GM12878 (cell line): ENCODE results near the gene SLC39A5. TPM values are rescaled to one million over a fixed set of nuclear protein-coding genes. Genes with fewer than 3 reads are reported as not detected.

Source experiments
- ATAC-seq: fragments of 200-7000 bp; cut with Tn5 transposase; 3 replicates; pipeline ENCODE4 v1.9.1; 2020; ENCODE audit warnings: mild to moderate bottlenecking, moderate library complexity
- BruUV-seq: library from RNA; stranded (reverse); fragments of 400-500 nt; replicated peaks from 2 replicates; lab custom pipeline; 2021; lab: Mats Ljungman, UMichigan
- CTCF ChIA-PET: fragments of 300-600 bp; sonication (Branson Sonifier 250); formaldehyde crosslinking; extraction: SDS; loops from one replicate; lab custom pipeline; 2021; ENCODE audit warnings: inconsistent platforms; lab: Yijun Ruan, JAX
- POLR2A ChIA-PET: fragments of 350-600 bp; formaldehyde crosslinking; extraction: SDS; loops from one replicate; lab custom pipeline; 2021; ENCODE audit warnings: inconsistent platforms; lab: Charles Lee
- RAD21 ChIA-PET: fragments of 300-600 bp; sonication (Branson Sonifier 250); formaldehyde crosslinking; loops from one replicate; lab custom pipeline; 2023; ENCODE audit warnings: antibody characterized with exemption; ENCODE audit not compliant: unreplicated experiment; lab: Charles Lee
- SMC1A ChIA-PET: fragments of 300-600 bp; sonication (Branson Sonifier 250); formaldehyde crosslinking; loops from one replicate; lab custom pipeline; 2023; ENCODE audit not compliant: unreplicated experiment, uncharacterized antibody; lab: Charles Lee
- DNase-seq: peaks from one replicate; pipeline ENCODE4 v3.0.0-alpha.2; 2011; ENCODE audit warnings: low read depth, low spot score
- FAIRE-seq: peaks from 3 replicates; lab custom pipeline; 2011; peaks lifted over from hg19 to GRCh38; lab: Jason Lieb, UNC
- H2AFZ ChIP-seq: 2 replicates; pipeline ENCODE4 v1.6.0; 2011; ENCODE audit warnings: low read depth, low read length, control low read depth; ENCODE audit not compliant: control insufficient read depth
- H3K27ac ChIP-seq: 2 replicates; pipeline ENCODE4 v1.5.1; 2011; ENCODE audit warnings: control low read depth; ENCODE audit not compliant: control insufficient read depth, insufficient read depth
- H3K27me3 ChIP-seq, 2 experiments: replicated peaks in 1 of 2; 2 replicates each; pipeline versions ENCODE4 v1.6.0 to v1.6.1; 2011; ENCODE audit warnings: low read length in 1 of 2; ENCODE audit not compliant: control insufficient read depth in 2 of 2, insufficient read depth in 2 of 2
- H3K36me3 ChIP-seq, 2 experiments: 2 replicates each; pipeline ENCODE4 v1.5.1; 2011; ENCODE audit warnings: low read length in 1 of 2; ENCODE audit not compliant: control insufficient read depth in 2 of 2, insufficient read depth in 2 of 2
- H3K4me1 ChIP-seq: 2 replicates; pipeline ENCODE4 v1.6.1; 2011; ENCODE audit warnings: mild to moderate bottlenecking, low read length, moderate library complexity, mixed read lengths; ENCODE audit not compliant: control insufficient read depth, insufficient read depth
- H3K4me2 ChIP-seq: 2 replicates; pipeline ENCODE4 v1.6.0; 2011; ENCODE audit warnings: control low read depth; ENCODE audit not compliant: control insufficient read depth, insufficient read depth
- H3K4me3 ChIP-seq: fragments of 200-600 bp; sonication (generic); 2 replicates; pipeline ENCODE4 v1.5.1; 2016
- H3K79me2 ChIP-seq: 2 replicates; pipeline ENCODE4 v1.6.0; 2011; ENCODE audit warnings: low read length; ENCODE audit not compliant: control insufficient read depth, insufficient read depth
- H3K9ac ChIP-seq: 2 replicates; pipeline ENCODE4 v1.8.0; 2011; ENCODE audit warnings: low read length, control low read depth, mixed read lengths; ENCODE audit not compliant: control insufficient read depth, insufficient read depth
- H3K9me3 ChIP-seq: replicated peaks from 3 replicates; pipeline ENCODE4 v1.5.1; 2011; ENCODE audit warnings: mild to moderate bottlenecking, low read length; ENCODE audit not compliant: control insufficient read depth, insufficient read depth
- H4K20me1 ChIP-seq: 2 replicates; pipeline ENCODE4 v1.6.0; 2011; ENCODE audit not compliant: control insufficient read depth, insufficient read depth
- BACH1 ChIP-seq: fragments of 450-650 bp; IDR thresholded peaks from 2 replicates; pipeline ENCODE4 v1.6.1; 2017; ENCODE audit warnings: mild to moderate bottlenecking, borderline replicate concordance
- NFIC ChIP-seq: IDR thresholded peaks from 2 replicates; pipeline ENCODE4 v1.6.1; 2012; ENCODE audit warnings: low read depth, mild to moderate bottlenecking, inconsistent platforms, low read length, moderate library complexity
- NFXL1 ChIP-seq: fragments of 450-650 bp; IDR thresholded peaks from 2 replicates; pipeline ENCODE4 v1.6.1; 2017; ENCODE audit warnings: antibody characterized with exemption, mild to moderate bottlenecking, borderline replicate concordance
- PAX8 ChIP-seq: fragments of 450-650 bp; IDR thresholded peaks from 2 replicates; pipeline ENCODE4 v1.6.1; 2017; ENCODE audit warnings: mild to moderate bottlenecking, moderate library complexity
- RBBP5 ChIP-seq: fragments of 200-600 bp; sonication (generic); conservative IDR thresholded peaks from 2 replicates; pipeline ENCODE4 v1.6.1; 2016
- RFX5 ChIP-seq: IDR thresholded peaks from 2 replicates; pipeline ENCODE4 v1.6.1; 2011; ENCODE audit warnings: low read depth, low read length, improper control_type of control experiment
- SPI1 ChIP-seq: IDR thresholded peaks from 2 replicates; pipeline ENCODE4 v1.6.1; 2011; ENCODE audit warnings: low read depth, mild to moderate bottlenecking, low read length, moderate library complexity, borderline replicate concordance; ENCODE audit not compliant: insufficient read depth
- YBX1 ChIP-seq: fragments of 450-650 bp; IDR thresholded peaks from 2 replicates; pipeline ENCODE4 v1.6.1; 2016; ENCODE audit warnings: antibody characterized with exemption
- WGBS: methylation state at CpG from one replicate; pipeline ENCODE4 v1.1.6; 2016; ENCODE audit warnings: low lambda C conversion rate; ENCODE audit not compliant: insufficient replicate concordance, insufficient coverage; ENCODE audit errors: missing lambda C conversion rate; 5-methylcytosine and 5-hydroxymethylcytosine counted together
- in situ Hi-C: fragments of 300-500 bp; cut with MboI; formaldehyde crosslinking; loops from 9 replicates; pipeline ENCODE4 v1.14.3; 2018; ENCODE audit warnings: mixed read lengths
- intact Hi-C: fragments of 100-400 bp; cut with micrococcal nuclease; formaldehyde crosslinking; loops from one replicate; pipeline ENCODE4 v1.14.2; 2022; ENCODE audit not compliant: unreplicated experiment
- polyA plus RNA-seq, 11 experiments: library from polyadenylated mRNA; depleted of rRNA in 4 of 11; unstranded in 6 of 11; stranded (reverse) in 5 of 11; fragments of >200 nt; fragmentation: Nextera tagmentation in 4 of 11; fragmentation: Illumina TruSeq in 1 of 11; extraction: Ambion mirVana in 4 of 11; extraction: Trizol in 1 of 11; gene quantifications; 1 replicate in 1 of 11; 2 replicates in 10 of 11; pipeline versions ENCODE4 v1.2.1 to v1.2.3, GENCODE V29; 2011 to 2016; ENCODE audit warnings: inconsistent platforms in 2 of 11, missing spikeins in 2 of 11, low read depth in 1 of 11
- total RNA-seq, 4 experiments: library from RNA; depleted of rRNA in 3 of 4; stranded (reverse); fragments of >200 nt in 3 of 4; fragmentation: Illumina TruSeq in 1 of 4; extraction: Trizol in 1 of 4; gene quantifications; 2 replicates each; pipeline versions ENCODE4 v1.2.1 to v1.2.3, GENCODE V29; 2013 to 2021
- TF ChIP-seq, protein P1 (sequence below): IDR thresholded peaks from 2 replicates; pipeline ENCODE4 v1.6.1; 2011; ENCODE audit warnings: mild to moderate bottlenecking, low read depth, low read length, moderate library complexity; ENCODE audit not compliant: insufficient replicate concordance

SLC39A5 gene
- total and polyA plus RNA-seq, 10 of the 15 experiments (the other 5 are each of a cell fraction or from before 2014, with no cell fraction given): 0.15 to 0.56 (median 0.15) TPM; not detected in 7

DNA sequence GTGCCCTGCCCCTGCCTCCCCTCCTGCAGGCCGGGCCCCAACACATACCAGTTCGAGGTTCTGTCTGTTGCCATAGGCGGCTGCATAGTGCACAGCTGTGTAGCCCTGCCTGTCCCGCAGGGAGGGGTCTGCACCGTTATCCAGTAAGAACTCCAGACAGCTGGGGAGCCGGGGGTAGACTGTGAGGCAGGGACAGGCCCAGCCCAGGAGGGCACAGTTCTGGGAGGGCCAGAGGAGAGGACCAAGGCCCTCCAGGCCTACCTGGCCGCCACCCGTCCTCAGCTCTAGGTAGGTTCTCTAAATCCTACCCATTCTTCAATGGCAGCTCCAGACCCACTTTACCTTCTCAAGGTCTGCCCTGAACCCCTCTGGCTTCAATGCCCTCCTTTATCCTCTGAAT is 18.9 kb downstream of the SLC39A5 start:
- SMC1A ChIA-PET: no interaction called here
- no peak for ATAC-seq
- H3K4me2 ChIP-seq: no peak overlapping the region
- no peaks in the 10 kb centered on the region for H4K20me1 ChIP-seq
- FAIRE-seq: no peak
- POLR2A ChIA-PET: interaction anchor here (0.5 kb wide), 1 partner anchor 1818 kb away, joined by 3 read pairs; no protein-coding TSS in a partner anchor
- DNase-seq: no peak
- H3K9me3 ChIP-seq: no peaks in the 10 kb centered on the region
- no peak overlapping the region for H3K27ac ChIP-seq
- no peaks in the 10 kb centered on the region for H3K79me2 ChIP-seq
- in situ Hi-C loops (no loop called here), intact Hi-C loops (no loop called here)
- TF ChIP-seq SPI1 (no peak), NFXL1 (no peak), NFIC (no peak), BACH1 (no peak)
- TF ChIP-seq, protein P1, sequence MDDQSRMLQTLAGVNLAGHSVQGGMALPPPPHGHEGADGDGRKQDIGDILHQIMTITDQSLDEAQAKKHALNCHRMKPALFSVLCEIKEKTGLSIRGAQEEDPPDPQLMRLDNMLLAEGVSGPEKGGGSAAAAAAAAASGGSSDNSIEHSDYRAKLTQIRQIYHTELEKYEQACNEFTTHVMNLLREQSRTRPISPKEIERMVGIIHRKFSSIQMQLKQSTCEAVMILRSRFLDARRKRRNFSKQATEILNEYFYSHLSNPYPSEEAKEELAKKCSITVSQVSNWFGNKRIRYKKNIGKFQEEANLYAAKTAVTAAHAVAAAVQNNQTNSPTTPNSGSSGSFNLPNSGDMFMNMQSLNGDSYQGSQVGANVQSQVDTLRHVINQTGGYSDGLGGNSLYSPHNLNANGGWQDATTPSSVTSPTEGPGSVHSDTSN: no peak
- H3K4me1 ChIP-seq: no peaks in the 10 kb centered on the region
- RAD21 ChIA-PET: no interaction called here
- H3K4me3 ChIP-seq: no peak overlapping the region
- no peak overlapping the region for H3K9ac ChIP-seq
- no TSS peak for BruUV-seq
- no peaks in the 10 kb centered on the region for H3K27me3 ChIP-seq
- CTCF ChIA-PET: interaction anchor here (0.6 to 1.2 kb wide), 2 partner anchors 18 to 24 kb away, joined by 3 read pairs; no protein-coding TSS in a partner anchor
- whole genome bisulfite sequencing: 96% methylated on average over 8 of the region's 8 CpGs
- H3K36me3 ChIP-seq: peaks cover 24 to 33% of the 10 kb centered on the region in 2 experiments
- no peak overlapping the region for H2AFZ ChIP-seq

DNA sequence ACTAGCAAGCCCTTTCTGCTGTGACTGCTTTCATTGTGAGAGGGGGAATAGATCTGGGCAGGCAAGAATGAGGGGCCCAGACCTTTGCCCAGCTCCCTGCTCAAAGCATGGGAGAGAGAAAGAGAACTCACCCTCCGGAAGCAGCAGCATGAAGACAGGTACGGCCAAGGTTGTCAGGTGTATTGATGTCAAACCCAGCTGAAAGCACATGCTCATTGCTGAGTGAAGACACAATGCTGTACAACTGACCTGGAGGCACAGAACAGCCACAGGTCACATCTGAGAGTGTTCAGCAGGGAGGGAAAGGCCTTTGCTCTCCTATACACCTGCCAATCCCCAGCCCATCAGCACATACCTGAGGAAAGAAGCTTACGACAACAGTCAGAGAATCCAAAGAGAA is 22.8 kb downstream of the SLC39A5 start:
- no peaks in the 10 kb centered on the region for H3K27me3 ChIP-seq
- in situ Hi-C loops: no loop called here
- BruUV-seq: no TSS peak

More for the DNA sequence above, 22.8 kb downstream of the SLC39A5 start:
- Histone ChIP-seq H3K79me2 (peaks cover 6% of the 10 kb centered on the region), H3K4me2 (no peak overlapping the region), H3K36me3 (peaks cover 18 to 22% of the 10 kb centered on the region in 2 experiments), H3K9me3 (no peaks in the 10 kb centered on the region), H3K27ac (no peak overlapping the region), H2AFZ (no peak overlapping the region), H3K4me3 (no peak overlapping the region), H3K9ac (no peak overlapping the region), H4K20me1 (no peaks in the 10 kb centered on the region), H3K4me1 (peaks cover 7% of the 10 kb centered on the region)
- TF ChIP-seq RFX5 (no peak), PAX8 (no peak), RBBP5 (no peak), YBX1 (no peak)
- ChIA-PET CTCF (interaction anchor here (0.9 to 1.8 kb wide), 2 partner anchors 25 to 47 kb away, joined by 3 to 4 read pairs; no protein-coding TSS in a partner anchor), POLR2A (interaction anchor here (0.6 to 1.6 kb wide), 2 partner anchors 32 to 105 kb away, joined by 3 to 4 read pairs; no protein-coding TSS in a partner anchor), RAD21 (no interaction called here), SMC1A (no interaction called here)
- FAIRE-seq (no peak), DNase-seq (no peak), ATAC-seq (no peak)
- intact Hi-C loops: no loop called here
- WGBS: 97% methylated on average over 3 of the region's 3 CpGs
